GM18909 (cell line): ENCODE measurements around the gene NOSIP.

Experiments used
- ATAC-seq: cut with Tn5 transposase; IDR thresholded peaks from one replicate; pipeline ENCODE4 v1.9.1; 2021; ENCODE audit warnings: mild to moderate bottlenecking; ENCODE audit not compliant: unreplicated experiment, poor library complexity

Gene NOSIP

GRCh38 chr19:49514151-49514550, 66.2 kb downstream of the NOSIP start:
- ATAC-seq: no peak

GRCh38 chr19:49513746-49514118, 66.6 kb downstream of the NOSIP start:
- no peak for ATAC-seq

- no peak for ATAC-seq
Observed at GRCh38 chr19:49512970-49513745, 67.2 kb downstream of the NOSIP start.

GRCh38 chr19:49507803-49508494, 72.4 kb downstream of the NOSIP start:
- ATAC-seq: no peak

- no peak for ATAC-seq
Observed at GRCh38 chr19:49506575-49507105, 73.7 kb downstream of the NOSIP start.
